ENCODE measurements around the gene COL6A5. TPM values are rescaled to one million over a fixed set of nuclear protein-coding genes. Genes with fewer than 3 reads are reported as not detected.
"Not testable (repeated sequence)": the region's sequence is repeated elsewhere in the genome, so short reads cannot be mapped to it uniquely, and the experiment has no call there.

The COL6A5 gene
- total RNA-seq (2014; rRNA removed; shearing (Covaris generic); ENCODE audit: low replicate concordance) = not detected in 2 replicates

DNA sequence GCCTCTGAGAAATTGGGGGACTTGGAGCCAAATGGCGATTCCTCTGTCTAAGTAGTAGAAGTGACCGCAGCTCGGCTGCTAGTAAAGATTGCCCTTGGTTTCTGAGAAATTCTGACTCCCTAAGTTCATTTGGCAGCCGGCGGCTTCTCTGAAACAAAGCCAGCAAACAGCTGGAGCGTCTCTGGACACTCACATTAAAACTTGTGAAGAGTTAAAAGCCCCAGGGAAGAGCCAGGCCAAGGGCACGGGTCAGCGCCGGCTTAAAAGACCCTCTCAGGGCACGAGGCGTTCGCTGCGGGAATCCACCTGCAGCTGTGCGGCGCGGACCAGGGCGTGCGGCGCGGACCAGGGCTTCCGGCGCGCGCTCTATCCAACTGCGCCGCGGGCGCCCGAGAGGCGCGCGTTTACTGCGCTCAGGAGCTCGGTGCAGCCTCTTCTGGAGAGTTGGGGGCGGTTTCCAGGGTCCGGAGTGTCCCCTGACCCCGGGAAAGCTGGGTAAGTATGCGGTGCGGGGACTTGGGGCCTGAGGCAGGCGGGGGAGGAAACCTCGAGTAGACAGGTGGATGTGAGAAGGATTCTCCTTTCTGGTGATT lies at the start of gene COL6A5:
TSS of gene COL6A5 (plus strand) at position 186 of the 593 bp plus-strand sequence. CDS start 27,967 bp downstream, outside the sequence.
- DNase-seq (ENCODE audit: low read depth) = no peak
- in situ Hi-C loops (cut with HindIII; ENCODE audit: low pct_unique_long_range_greater_than_20kb, low sequenced_read_pairs) = no loop called here

DNA sequence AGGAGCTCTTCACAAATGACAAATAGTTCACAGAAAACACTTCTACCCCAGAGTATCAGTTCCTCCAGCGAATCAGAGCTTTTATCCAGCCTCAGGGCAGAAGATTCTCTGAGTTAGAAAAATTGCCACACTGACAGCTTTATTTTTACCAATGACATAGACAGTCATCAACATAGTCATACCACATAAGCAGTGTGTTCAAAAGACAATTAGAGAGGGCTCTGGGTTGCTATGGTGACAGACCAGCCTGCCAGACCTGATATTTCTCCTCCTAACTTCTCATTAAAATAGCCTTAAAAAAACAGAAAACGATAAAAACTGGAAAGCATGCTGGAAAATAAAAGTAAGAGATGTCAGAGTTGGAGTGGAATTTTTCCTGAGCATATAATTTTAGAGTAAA lies 45.9 kb upstream of the COL6A5 start:
- no peak for DNase-seq (ENCODE audit: low read depth)
- in situ Hi-C loops (cut with HindIII; ENCODE audit: low pct_unique_long_range_greater_than_20kb, low sequenced_read_pairs) = no loop called here

- in situ Hi-C loops (cut with HindIII; ENCODE audit: low pct_unique_long_range_greater_than_20kb, low sequenced_read_pairs) = no loop called here
- DNase-seq (ENCODE audit: low read depth) = no peak
Observed at GRCh38 chr3:130300888-130301287, 44.6 kb upstream of the COL6A5 start.

GRCh38 chr3:130310109-130310508 lies 35.4 kb upstream of the COL6A5 start:
- no peak for DNase-seq (ENCODE audit: low read depth)
- in situ Hi-C loops (cut with HindIII; ENCODE audit: low pct_unique_long_range_greater_than_20kb, low sequenced_read_pairs) = no loop called here

DNA sequence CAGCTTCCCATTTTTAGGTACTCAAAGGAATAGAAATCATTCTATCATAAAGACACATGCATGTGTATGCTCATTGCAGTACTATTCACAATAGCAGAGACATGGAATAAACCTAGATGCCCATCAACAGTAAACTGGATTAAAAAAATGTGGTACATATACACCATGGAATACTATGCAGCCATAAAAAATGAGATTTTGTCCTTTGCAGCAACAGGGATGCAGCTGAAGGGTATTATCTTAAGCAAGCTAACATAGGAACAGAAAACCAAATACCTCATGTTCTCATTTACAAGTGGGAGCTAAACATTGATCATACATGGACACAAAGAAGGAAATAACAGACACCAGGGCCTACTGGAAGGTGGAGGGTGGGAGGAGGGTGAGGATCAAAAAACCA lies 33.1 kb upstream of the COL6A5 start:
- in situ Hi-C loops (cut with HindIII; ENCODE audit: low pct_unique_long_range_greater_than_20kb, low sequenced_read_pairs) = no loop called here
- no peak for DNase-seq (ENCODE audit: low read depth)

- no peak for DNase-seq (ENCODE audit: low read depth)
- in situ Hi-C loops (cut with HindIII; ENCODE audit: low pct_unique_long_range_greater_than_20kb, low sequenced_read_pairs) = no loop called here
Observed at GRCh38 chr3:130316169-130316568, 29.3 kb upstream of the COL6A5 start.

DNA sequence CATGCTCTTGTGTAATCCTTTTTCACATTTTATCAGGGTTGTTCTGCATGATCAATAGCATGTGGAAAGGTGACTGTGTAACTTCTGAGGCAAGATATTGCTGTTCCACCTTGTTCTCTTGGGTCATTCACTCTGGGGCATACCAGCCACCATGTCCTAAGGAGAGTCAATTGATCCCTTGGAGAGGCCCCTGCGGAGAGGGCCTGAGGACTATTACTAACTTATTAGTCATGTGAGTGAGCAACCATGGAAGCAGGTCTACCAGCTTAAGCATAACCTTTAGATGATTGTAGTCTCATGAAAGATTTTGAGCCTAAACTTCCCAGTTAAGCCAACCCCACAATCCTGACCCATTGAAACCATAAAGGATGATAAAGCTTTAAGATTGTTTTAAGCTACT lies 22.0 kb upstream of the COL6A5 start:
- DNase-seq (ENCODE audit: low read depth) = no peak
- in situ Hi-C loops (cut with HindIII; ENCODE audit: low pct_unique_long_range_greater_than_20kb, low sequenced_read_pairs) = no loop called here

DNA sequence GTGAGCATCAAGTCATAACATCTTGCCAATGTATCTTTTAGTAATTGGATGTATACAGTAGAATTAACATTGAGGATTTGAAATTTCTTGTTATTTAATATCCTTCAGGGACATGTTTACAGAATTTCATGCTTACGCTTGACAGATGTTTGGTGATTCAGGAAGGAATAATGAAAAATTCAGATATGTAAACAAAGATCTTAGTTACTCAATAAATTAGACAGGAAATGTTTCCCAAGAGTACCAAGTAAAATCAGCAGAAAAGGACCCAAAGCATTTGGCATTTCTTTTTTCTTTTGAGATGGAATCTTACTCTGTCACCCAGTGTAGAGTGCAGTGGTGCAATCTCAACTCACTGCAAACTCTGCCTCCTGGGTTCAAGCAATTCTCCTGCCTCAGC lies 4.7 kb upstream of the COL6A5 start:
- in situ Hi-C loops (cut with HindIII; ENCODE audit: low pct_unique_long_range_greater_than_20kb, low sequenced_read_pairs) = no loop called here
- no peak for DNase-seq (ENCODE audit: low read depth)

DNA sequence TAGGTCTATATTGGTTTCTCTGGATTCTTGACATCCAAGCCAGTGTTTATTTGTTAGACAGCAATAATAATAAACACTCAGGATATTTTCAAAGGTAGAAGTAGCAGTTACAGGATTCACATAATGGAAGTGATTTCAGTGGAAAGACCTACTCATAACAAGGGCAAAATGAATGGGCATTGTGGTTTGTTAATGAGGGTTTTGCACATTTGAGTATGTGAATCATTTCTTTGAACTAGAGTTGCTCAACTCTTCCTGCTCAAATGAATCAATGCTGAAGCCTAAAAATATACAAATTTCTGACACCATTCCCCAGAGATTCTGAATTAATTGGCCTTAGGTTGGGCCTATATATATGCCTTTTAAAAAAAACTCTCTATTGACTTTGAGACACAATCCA lies 4.1 kb upstream of the COL6A5 start:
- no peak for DNase-seq (ENCODE audit: low read depth)
- in situ Hi-C loops (cut with HindIII; ENCODE audit: low pct_unique_long_range_greater_than_20kb, low sequenced_read_pairs) = no loop called here

DNA sequence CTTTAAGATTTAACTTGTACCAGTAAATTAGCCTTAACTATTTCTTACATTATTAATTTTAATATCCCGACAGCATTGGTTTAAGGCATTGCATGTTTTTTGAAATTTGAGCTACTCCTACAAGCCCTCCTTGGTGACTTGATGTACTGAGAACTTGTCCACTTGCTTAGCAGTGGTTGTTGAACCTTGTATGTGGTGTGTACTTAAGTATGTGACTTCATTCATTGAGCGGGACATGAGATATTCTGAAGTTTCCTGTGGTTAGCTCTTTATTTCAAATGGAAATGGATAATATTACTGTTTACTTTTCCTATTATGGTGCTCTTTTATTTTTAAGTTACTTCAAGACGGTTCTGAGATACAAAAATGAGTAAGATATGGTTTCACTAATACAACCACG lies 3.6 kb upstream of the COL6A5 start:
- in situ Hi-C loops (cut with HindIII; ENCODE audit: low pct_unique_long_range_greater_than_20kb, low sequenced_read_pairs) = no loop called here
- no peak for DNase-seq (ENCODE audit: low read depth)

DNA sequence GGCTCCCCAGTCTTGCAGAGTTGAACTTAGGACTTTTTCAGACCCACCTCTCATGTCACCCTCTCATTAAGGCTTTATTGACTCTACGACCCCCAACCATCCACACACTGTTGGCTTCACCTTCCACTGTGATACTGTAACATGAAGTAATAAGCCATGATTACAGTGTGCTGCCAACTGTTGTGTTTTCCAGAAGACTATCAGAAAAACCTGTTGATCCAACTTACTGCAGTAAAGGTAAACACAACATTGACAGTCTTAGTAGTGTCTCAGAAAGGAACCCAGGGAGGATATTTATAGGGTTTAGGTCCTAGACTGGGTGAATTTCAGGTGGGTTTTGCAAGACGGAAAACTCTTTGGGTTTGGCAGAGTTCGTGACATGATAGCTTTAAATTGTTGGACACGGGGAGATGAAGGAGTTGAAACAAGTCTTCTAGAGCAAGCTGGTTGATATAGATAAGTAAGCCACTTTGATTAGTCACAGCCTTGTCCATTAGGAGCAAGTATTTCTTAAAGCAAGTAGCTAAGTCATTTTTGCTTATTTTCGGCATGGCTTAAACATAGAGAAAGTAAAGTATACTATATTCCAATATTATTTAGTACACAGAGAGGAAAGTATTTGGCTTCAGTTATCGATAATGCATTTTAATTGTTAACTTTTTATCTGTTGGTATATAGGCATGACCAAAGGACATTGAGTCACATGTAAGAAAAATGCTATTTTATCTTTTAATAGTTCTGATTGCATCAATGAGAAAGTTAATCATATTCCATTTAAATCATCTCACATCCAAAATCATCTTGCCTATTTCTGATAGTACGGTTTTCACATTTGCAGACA lies 2.4 kb upstream of the COL6A5 start:
- DNase-seq (ENCODE audit: low read depth) = no peak
- in situ Hi-C loops (cut with HindIII; ENCODE audit: low pct_unique_long_range_greater_than_20kb, low sequenced_read_pairs) = no loop called here

GRCh38 chr3:130348258-130348657 lies 2.8 kb downstream of the COL6A5 start:
- DNase-seq (ENCODE audit: low read depth); in situ Hi-C loops (cut with HindIII; ENCODE audit: low pct_unique_long_range_greater_than_20kb, low sequenced_read_pairs): not testable (repeated sequence)

DNA sequence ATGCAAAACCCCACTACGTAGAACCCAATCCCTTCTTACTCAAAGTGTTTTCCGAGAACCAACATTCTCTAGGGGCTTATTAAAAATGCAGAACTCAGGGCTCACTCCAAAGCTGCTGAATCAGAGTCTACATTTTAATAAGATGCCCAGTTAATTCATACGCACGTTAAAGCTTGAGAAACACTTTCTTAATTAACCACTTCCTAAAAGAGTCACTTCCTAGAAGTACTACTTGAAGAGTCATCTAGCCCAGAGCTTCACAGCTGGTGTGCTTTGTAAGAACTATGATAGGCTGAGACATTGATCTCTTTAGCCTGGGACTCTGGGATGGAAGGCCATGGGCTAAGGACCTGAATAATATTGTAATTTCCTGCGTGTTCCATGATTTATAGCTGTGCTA lies 9.0 kb downstream of the COL6A5 start:
- DNase-seq (ENCODE audit: low read depth) = no peak
- in situ Hi-C loops (cut with HindIII; ENCODE audit: low pct_unique_long_range_greater_than_20kb, low sequenced_read_pairs) = no loop called here

GRCh38 chr3:130374033-130374432 lies 28.6 kb downstream of the COL6A5 start:
- DNase-seq (ENCODE audit: low read depth) = no peak
- in situ Hi-C loops (cut with HindIII; ENCODE audit: low pct_unique_long_range_greater_than_20kb, low sequenced_read_pairs) = no loop called here

DNA sequence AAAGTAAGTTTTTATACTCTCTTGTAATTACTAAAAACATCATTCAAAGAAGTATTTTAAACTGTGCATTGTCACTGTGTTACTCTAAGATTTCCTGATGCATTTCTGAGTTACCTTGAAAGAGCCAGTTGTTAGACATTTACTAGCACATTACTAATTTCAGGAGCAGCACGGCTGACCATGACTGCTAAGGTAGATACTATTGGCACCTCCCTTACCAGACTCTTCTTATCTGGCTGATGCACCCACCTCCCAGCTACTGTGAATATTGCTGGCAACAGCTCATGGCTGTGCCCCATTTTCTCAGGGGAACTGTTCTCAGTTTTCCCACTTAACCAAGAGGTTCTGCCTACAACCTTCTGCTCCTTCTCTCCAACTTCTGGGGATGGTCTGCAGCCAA lies 29.4 kb downstream of the COL6A5 start:
- in situ Hi-C loops (cut with HindIII; ENCODE audit: low pct_unique_long_range_greater_than_20kb, low sequenced_read_pairs) = no loop called here

DNA sequence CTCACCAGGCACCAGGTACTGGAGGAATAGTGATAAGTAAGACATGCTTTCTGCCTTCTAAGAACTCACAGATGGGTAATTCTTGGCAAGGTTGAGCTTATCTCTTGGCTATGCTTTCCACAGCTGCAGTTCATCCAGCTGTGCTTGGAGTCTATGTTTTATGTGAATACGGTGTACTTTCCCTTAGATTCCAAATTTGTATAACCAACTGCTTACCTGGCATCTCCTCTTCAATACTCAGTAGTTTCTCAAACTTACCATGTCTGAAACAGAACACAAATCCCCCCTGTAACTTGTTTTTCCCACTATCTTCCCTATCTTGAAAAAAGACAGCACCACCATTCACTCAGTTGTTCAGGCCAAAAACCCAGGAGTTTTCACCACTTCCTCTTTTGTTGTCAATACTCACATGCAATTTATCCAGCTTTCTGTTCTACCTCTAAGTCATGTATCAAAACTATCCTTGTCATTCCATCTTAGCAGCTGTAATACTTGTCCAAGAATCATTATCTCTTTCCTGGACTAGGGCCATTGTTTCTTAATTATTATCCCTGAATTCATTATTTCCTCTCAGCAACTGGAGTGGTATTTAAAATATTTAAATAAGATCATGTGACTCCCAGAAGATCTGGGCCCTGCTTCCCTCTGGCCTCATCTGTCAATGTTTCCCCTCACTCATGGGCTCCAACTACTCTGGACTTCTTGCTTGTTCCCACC lies 32.6 kb downstream of the COL6A5 start:
- in situ Hi-C loops (cut with HindIII; ENCODE audit: low pct_unique_long_range_greater_than_20kb, low sequenced_read_pairs) = no loop called here
- no peak for DNase-seq (ENCODE audit: low read depth)

More for the DNA sequence above, 29.4 kb downstream of the COL6A5 start:
- DNase-seq (ENCODE audit: low read depth) = no peak

DNA sequence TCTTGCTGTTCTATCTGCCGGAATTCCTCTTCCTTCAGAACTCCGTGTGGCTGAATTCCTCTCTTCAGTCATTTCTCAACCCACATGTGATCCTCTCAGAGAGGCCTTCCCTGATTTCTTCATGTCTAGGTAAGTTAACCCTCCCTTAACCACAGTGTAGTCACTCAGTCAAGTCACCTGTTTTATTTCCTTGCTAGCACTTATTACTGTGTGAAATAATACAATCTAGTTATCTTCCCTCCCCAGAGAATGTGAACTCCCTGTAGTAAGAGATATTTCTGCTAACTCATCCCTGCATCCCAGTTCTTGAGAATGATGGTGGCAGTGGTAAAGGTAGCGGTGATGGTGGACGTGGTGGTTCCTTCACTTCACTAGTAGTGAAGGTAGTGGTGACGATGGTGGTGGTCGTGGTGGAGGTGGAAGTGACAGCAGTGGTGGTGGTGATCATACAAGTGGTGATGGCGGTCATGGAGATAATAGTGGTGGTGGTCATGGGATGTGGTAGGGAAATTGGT lies 33.3 kb downstream of the COL6A5 start:
- DNase-seq (ENCODE audit: low read depth) = no peak
- in situ Hi-C loops (cut with HindIII; ENCODE audit: low pct_unique_long_range_greater_than_20kb, low sequenced_read_pairs) = no loop called here

DNA sequence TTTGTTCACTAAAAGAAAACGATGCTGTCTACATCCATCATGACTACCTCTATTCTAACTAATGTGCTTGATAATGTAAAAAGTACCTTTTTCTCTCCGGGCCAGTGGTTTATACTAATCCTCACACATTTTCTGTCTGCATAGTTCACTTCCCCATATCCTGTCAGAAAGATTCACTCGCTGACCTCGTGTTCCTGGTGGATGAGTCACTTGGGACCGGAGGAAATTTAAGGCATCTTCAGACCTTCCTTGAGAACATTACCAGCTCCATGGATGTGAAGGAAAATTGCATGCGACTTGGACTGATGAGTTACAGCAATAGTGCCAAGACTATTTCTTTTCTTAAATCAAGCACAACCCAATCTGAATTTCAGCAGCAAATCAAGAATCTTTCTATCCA lies 33.8 kb downstream of the COL6A5 start:
- in situ Hi-C loops (cut with HindIII; ENCODE audit: low pct_unique_long_range_greater_than_20kb, low sequenced_read_pairs) = no loop called here
- DNase-seq (ENCODE audit: low read depth) = no peak

GRCh38 chr3:130380398-130380797 lies 34.9 kb downstream of the COL6A5 start:
- DNase-seq (ENCODE audit: low read depth) = no peak
- in situ Hi-C loops (cut with HindIII; ENCODE audit: low pct_unique_long_range_greater_than_20kb, low sequenced_read_pairs) = no loop called here
